MM.1S (cell line): ENCODE results near the gene KCNK17.

Experiments
- DNase-seq: peaks from one replicate; pipeline ENCODE4 v3.0.0-alpha.2; 2015
- H2AFZ ChIP-seq: fragments of 300-600 bp; sonication (generic); 2 replicates; pipeline ENCODE4 v1.6.0; 2016; ENCODE audit warnings: antibody characterized with exemption, low read length
- H3F3A ChIP-seq: fragments of 300-600 bp; sonication (generic); 2 replicates; pipeline ENCODE4 v1.6.1; 2016; ENCODE audit warnings: mild to moderate bottlenecking, antibody characterized with exemption, low read length, moderate library complexity, mixed read lengths; ENCODE audit not compliant: insufficient read depth
- H3K27ac ChIP-seq: fragments of 300-600 bp; sonication (generic); 2 replicates; pipeline ENCODE4 v1.5.1; 2016; ENCODE audit warnings: mild to moderate bottlenecking, low read length
- H3K27me3 ChIP-seq: fragments of 300-600 bp; sonication (generic); replicated peaks from 2 replicates; pipeline ENCODE4 v1.6.0; 2016; ENCODE audit warnings: low read length; ENCODE audit not compliant: insufficient read depth
- H3K36me3 ChIP-seq: fragments of 300-600 bp; sonication (generic); replicated peaks from 2 replicates; pipeline ENCODE4 v1.6.1; 2016; ENCODE audit warnings: mild to moderate bottlenecking, low read length, mixed read lengths; ENCODE audit not compliant: insufficient read depth
- H3K4me1 ChIP-seq: fragments of 300-600 bp; sonication (generic); 2 replicates; pipeline ENCODE4 v1.6.1; 2016; ENCODE audit warnings: low read length, mixed read lengths
- H3K4me2 ChIP-seq: fragments of 300-600 bp; sonication (generic); 2 replicates; pipeline ENCODE4 v1.6.0; 2016; ENCODE audit warnings: low read depth, low read length
- H3K4me3 ChIP-seq: fragments of 300-600 bp; sonication (generic); 2 replicates; pipeline ENCODE4 v1.5.1; 2016; ENCODE audit warnings: low read length, mixed read lengths
- H3K79me2 ChIP-seq: fragments of 300-600 bp; sonication (generic); 2 replicates; pipeline ENCODE4 v1.6.1; 2016; ENCODE audit warnings: mixed run types, low read length, mixed read lengths
- H3K9ac ChIP-seq: fragments of 300-600 bp; sonication (generic); 2 replicates; pipeline ENCODE4 v1.6.1; 2016; ENCODE audit warnings: low read length, mixed read lengths
- H3K9me2 ChIP-seq: fragments of 300-600 bp; sonication (generic); replicated peaks from 2 replicates; pipeline ENCODE4 v1.6.1; 2016; ENCODE audit warnings: mild to moderate bottlenecking, low read length, mixed read lengths; ENCODE audit not compliant: insufficient read depth
- H3K9me3 ChIP-seq: fragments of 300-600 bp; sonication (generic); replicated peaks from 2 replicates; pipeline ENCODE4 v1.6.1; 2016; ENCODE audit warnings: mild to moderate bottlenecking, low read length, mixed read lengths; ENCODE audit not compliant: insufficient read depth
- H4K20me1 ChIP-seq: fragments of 300-600 bp; sonication (generic); 2 replicates; pipeline ENCODE4 v1.6.1; 2016; ENCODE audit warnings: mild to moderate bottlenecking, low read length, moderate library complexity, mixed read lengths; ENCODE audit not compliant: insufficient read depth
- CTCF ChIP-seq: fragments of 300-600 bp; sonication (generic); IDR thresholded peaks from 2 replicates; pipeline ENCODE4 v1.5.1; 2016; ENCODE audit warnings: antibody characterized with exemption, low read length, mixed read lengths
- EZH2 ChIP-seq: fragments of 300-600 bp; sonication (generic); optimal IDR thresholded peaks from 2 replicates; pipeline ENCODE3; 2017; ENCODE audit warnings: low read depth, mild to moderate bottlenecking, antibody characterized with exemption, low read length, mixed read lengths
- EZH2phosphoT487 ChIP-seq: fragments of 300-600 bp; sonication (generic); IDR thresholded peaks from 2 replicates; pipeline ENCODE4 v1.6.1; 2018; ENCODE audit warnings: antibody characterized with exemption, low read length

KCNK17 gene

GRCh38 chr6:39269961-39270360 is 44.3 kb downstream of the KCNK17 start:
- Histone ChIP-seq H3K36me3 (no peaks in the 10 kb centered on the region), H3K27me3 (no peaks in the 10 kb centered on the region), H3K4me1 (no peaks in the 10 kb centered on the region), H4K20me1 (no peaks in the 10 kb centered on the region), H3K9me3 (no peaks in the 10 kb centered on the region), H3K9me2 (no peaks in the 10 kb centered on the region), H3K79me2 (no peaks in the 10 kb centered on the region), H3K9ac (no peak overlapping the region), H3K4me3 (no peak overlapping the region), H2AFZ (no peak overlapping the region), H3K27ac (no peak overlapping the region), H3F3A (no peaks in the 10 kb centered on the region), H3K4me2 (no peak overlapping the region)
- TF ChIP-seq EZH2, result no peak
- TF ChIP-seq CTCF, result no peak
- no peak for TF ChIP-seq EZH2phosphoT487
- DNase-seq, result no peak

- Histone ChIP-seq H3K27me3 (no peaks in the 10 kb centered on the region), H3K9me2 (no peaks in the 10 kb centered on the region), H3K9me3 (no peaks in the 10 kb centered on the region), H3K79me2 (no peaks in the 10 kb centered on the region), H3F3A (no peaks in the 10 kb centered on the region), H3K9ac (no peak overlapping the region), H3K36me3 (no peaks in the 10 kb centered on the region), H3K4me2 (no peak overlapping the region), H4K20me1 (no peaks in the 10 kb centered on the region), H3K4me3 (no peak overlapping the region), H3K4me1 (no peaks in the 10 kb centered on the region), H3K27ac (no peak overlapping the region), H2AFZ (no peak overlapping the region)
- TF ChIP-seq CTCF, result no peak
- no peak for TF ChIP-seq EZH2phosphoT487
- no peak for TF ChIP-seq EZH2
- DNase-seq, result no peak
Measured at GRCh38 chr6:39268721-39269120, 45.5 kb downstream of the KCNK17 start.

GRCh38 chr6:39268171-39268570 is 46.0 kb downstream of the KCNK17 start:
- no peak overlapping the region for H3K4me3 ChIP-seq
- no peak overlapping the region for H3K27ac ChIP-seq
- H3K9me2 ChIP-seq, result no peaks in the 10 kb centered on the region
- no peaks in the 10 kb centered on the region for H3K4me1 ChIP-seq
- H3F3A ChIP-seq, result no peaks in the 10 kb centered on the region
- H3K9ac ChIP-seq, result no peak overlapping the region
- H3K79me2 ChIP-seq, result no peaks in the 10 kb centered on the region
- H3K36me3 ChIP-seq, result no peaks in the 10 kb centered on the region
- H3K27me3 ChIP-seq, result no peaks in the 10 kb centered on the region
- DNase-seq, result no peak
- TF ChIP-seq EZH2 (no peak), CTCF (no peak), EZH2phosphoT487 (no peak)
- no peaks in the 10 kb centered on the region for H3K9me3 ChIP-seq
- no peak overlapping the region for H2AFZ ChIP-seq
- H3K4me2 ChIP-seq, result no peak overlapping the region
- no peaks in the 10 kb centered on the region for H4K20me1 ChIP-seq
